ENCODE data around the gene PACS1.

- TF ChIP-seq CTCF (conservative IDR thresholded peaks at IDR 0.05) (no peak), ZFX (IDR thresholded peaks at IDR 0.05) (no peak)
Measured at GRCh38 chr11:66216911-66217310, 146.8 kb downstream of the PACS1 start.
